Endothelial cell (in vitro differentiated cells): ENCODE results near the gene FGG. TPM values are rescaled to one million over a fixed set of nuclear protein-coding genes. Genes with fewer than 3 reads are reported as not detected.

Experiments used
- DNase-seq: peaks from one replicate; pipeline ENCODE4 v3.0.0; 2021; ENCODE audit warnings: low spot score
- H3K27ac Mint-ChIP-seq: one replicate; pipeline ENCODE4 v1.8.0; 2021; ENCODE audit warnings: mixed read lengths, inconsistent platforms; ENCODE audit not compliant: unreplicated experiment
- H3K27me3 Mint-ChIP-seq: one replicate; pipeline ENCODE4 v1.8.0; 2021; ENCODE audit warnings: mild to moderate bottlenecking, moderate library complexity, mixed read lengths, inconsistent platforms; ENCODE audit not compliant: unreplicated experiment
- H3K36me3 Mint-ChIP-seq: one replicate; pipeline ENCODE4 v1.8.0; 2021; ENCODE audit warnings: mild to moderate bottlenecking, low read depth, mixed read lengths, inconsistent platforms; ENCODE audit not compliant: unreplicated experiment
- H3K4me1 Mint-ChIP-seq: one replicate; pipeline ENCODE4 v1.8.0; 2021; ENCODE audit warnings: mild to moderate bottlenecking, mixed read lengths, inconsistent platforms; ENCODE audit not compliant: unreplicated experiment
- H3K4me3 Mint-ChIP-seq: one replicate; pipeline ENCODE4 v1.8.0; 2021; ENCODE audit warnings: mild to moderate bottlenecking, mixed read lengths, inconsistent platforms; ENCODE audit not compliant: unreplicated experiment
- H3K9me3 Mint-ChIP-seq: one replicate; pipeline ENCODE4 v1.8.0; 2021; ENCODE audit warnings: mixed read lengths, inconsistent platforms; ENCODE audit not compliant: unreplicated experiment
- total RNA-seq: library from RNA; stranded (reverse); fragmentation: NEBNext Ultra II Directional; extraction: Animal tissue kit (Norgen Biotek cat#: 25700); gene quantifications from one replicate; pipeline ENCODE4 v1.2.1, GENCODE V29; 2021; ENCODE audit not compliant: unreplicated experiment
- TF ChIP-seq, protein P1 (sequence below): fragments of 200-600 bp; sonication (generic); IDR thresholded peaks from one replicate; pipeline ENCODE4 v1.5.0; 2021; ENCODE audit warnings: antibody characterized with exemption; ENCODE audit not compliant: unreplicated experiment

Gene FGG
- total RNA-seq, 1 donor from 2014 or later = not detected

DNA sequence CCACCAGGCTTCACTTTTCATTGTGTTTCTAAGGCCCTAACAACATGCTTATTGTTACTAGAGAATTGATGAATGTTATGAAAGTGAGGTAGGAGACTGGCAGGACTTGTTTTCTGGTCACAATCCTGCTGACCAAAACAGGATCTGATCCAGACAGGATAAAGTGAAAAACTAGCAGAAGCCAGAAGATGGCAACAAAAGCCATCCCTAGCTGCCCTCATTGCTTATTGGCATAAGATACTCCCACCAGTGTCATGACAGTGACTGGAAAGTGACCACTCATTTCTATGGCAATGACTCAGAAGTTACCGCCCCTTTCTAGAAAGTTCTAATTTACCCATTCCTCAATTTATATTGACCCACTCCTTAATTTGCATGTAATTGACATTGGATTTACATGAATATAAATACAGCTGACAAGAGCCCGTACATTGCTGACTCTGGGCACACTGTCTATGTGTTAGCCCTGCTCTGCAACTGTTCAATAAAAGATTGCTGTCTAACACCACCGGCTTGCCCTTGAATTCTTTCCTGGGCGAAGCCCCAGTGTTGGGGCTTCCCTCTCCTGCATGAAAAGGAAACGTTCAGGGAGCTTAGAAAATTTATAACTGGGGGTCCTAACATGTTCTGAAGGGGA, 30.0 kb upstream of the FGG start:
- H3K4me1 Mint-ChIP-seq = no peaks in the 10 kb centered on the region
- TF ChIP-seq, protein P1, sequence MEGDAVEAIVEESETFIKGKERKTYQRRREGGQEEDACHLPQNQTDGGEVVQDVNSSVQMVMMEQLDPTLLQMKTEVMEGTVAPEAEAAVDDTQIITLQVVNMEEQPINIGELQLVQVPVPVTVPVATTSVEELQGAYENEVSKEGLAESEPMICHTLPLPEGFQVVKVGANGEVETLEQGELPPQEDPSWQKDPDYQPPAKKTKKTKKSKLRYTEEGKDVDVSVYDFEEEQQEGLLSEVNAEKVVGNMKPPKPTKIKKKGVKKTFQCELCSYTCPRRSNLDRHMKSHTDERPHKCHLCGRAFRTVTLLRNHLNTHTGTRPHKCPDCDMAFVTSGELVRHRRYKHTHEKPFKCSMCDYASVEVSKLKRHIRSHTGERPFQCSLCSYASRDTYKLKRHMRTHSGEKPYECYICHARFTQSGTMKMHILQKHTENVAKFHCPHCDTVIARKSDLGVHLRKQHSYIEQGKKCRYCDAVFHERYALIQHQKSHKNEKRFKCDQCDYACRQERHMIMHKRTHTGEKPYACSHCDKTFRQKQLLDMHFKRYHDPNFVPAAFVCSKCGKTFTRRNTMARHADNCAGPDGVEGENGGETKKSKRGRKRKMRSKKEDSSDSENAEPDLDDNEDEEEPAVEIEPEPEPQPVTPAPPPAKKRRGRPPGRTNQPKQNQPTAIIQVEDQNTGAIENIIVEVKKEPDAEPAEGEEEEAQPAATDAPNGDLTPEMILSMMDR = no peak
- no peaks in the 10 kb centered on the region for H3K36me3 Mint-ChIP-seq
- no peak overlapping the region for H3K4me3 Mint-ChIP-seq
- H3K27me3 Mint-ChIP-seq = peaks cover 1% of the 10 kb centered on the region
- H3K27ac Mint-ChIP-seq = no peak overlapping the region
- H3K9me3 Mint-ChIP-seq = no peaks in the 10 kb centered on the region
- no peak for DNase-seq

DNA sequence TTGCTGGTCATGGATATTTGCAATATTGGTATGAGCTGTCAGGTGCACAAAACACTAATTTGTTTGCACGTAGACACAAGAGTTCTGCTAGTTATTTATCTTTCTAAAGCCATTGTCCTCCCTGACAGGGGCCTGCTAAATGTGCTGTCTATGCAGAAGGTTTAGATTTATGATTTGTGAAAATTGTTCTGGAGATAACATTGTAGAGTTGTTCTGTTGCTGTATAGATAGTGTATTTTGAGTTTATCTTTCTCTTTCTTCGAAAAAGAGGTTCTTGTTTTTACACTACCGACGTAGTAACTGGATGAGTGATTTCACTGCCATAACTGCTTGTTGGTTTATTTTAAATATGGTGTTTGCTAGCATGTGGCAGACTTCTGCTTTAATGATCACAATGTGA, 28.5 kb upstream of the FGG start:
- H3K27ac Mint-ChIP-seq = no peak overlapping the region
- no peak for DNase-seq
- no peaks in the 10 kb centered on the region for H3K4me1 Mint-ChIP-seq
- H3K36me3 Mint-ChIP-seq = no peaks in the 10 kb centered on the region
- peaks cover 1% of the 10 kb centered on the region for H3K27me3 Mint-ChIP-seq
- no peaks in the 10 kb centered on the region for H3K9me3 Mint-ChIP-seq
- no peak overlapping the region for H3K4me3 Mint-ChIP-seq
- TF ChIP-seq, protein P1 = no peak

DNA sequence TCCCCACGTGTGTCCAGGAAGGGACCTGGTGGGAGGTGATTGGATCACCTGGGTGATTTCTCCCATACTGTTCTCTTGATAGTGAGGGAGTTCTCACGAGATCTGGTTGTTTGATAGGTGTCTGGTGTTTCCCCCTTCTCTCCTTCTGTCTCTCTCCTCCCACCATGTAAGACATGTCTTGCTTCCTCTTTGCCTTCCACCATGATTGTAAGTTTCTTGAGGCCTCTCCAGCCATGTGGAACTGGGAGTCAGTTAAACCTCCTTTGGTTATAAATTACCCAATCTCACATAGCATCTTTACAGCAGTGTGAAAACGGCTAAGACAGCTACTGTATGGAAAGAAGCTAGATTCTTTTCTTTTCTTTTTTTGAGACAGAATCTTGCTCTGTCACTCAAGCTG, 21.6 kb upstream of the FGG start:
- Mint-ChIP-seq H3K36me3 (no peaks in the 10 kb centered on the region), H3K27me3 (peaks cover 1% of the 10 kb centered on the region), H3K4me3 (no peak overlapping the region), H3K4me1 (no peaks in the 10 kb centered on the region), H3K27ac (no peak overlapping the region), H3K9me3 (no peaks in the 10 kb centered on the region)
- TF ChIP-seq, protein P1 = no peak
- DNase-seq = no peak

DNA sequence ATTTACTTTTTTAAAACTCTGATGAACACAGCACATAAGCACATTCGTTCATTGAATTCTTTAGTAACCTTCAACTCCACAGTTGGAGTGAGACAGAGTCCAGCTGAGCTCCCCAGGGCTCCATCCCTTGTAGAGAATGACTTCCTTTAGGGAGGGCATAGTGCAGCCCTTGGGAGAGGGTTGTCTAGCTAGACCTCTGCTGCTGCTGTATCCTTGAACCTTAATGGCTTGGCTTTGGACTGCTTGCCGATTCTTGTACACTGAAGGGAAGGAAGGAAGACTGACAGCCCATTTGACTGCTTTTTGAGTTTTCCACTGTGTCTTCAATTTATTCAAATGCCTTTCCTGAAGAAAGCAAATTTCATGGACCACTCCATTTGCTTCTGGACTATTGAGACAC, 19.4 kb upstream of the FGG start:
- Mint-ChIP-seq H3K4me1 (no peaks in the 10 kb centered on the region), H3K9me3 (no peaks in the 10 kb centered on the region), H3K36me3 (no peaks in the 10 kb centered on the region), H3K4me3 (no peak overlapping the region), H3K27ac (no peak overlapping the region), H3K27me3 (no peaks in the 10 kb centered on the region)
- TF ChIP-seq, protein P1 = no peak
- no peak for DNase-seq

DNA sequence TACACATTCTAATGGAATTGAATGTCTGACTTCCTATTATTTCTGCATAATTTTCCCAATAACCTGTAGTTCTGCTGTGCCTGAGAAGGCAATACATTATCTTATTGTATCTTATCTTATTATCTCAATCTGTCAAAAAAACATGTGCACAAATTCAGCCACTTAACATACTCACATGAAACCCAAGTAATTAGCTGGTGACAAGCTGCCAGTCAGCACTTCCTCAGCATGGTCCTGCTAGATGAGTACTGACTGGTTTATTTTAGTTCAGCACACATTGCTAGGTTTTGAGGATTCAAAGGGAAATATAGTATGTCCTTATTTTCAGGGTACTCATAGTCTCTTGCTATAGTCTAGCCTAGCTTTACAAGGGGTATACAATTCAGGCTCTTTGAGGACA, 17.9 kb upstream of the FGG start:
- no peak for DNase-seq
- Mint-ChIP-seq H3K9me3 (no peaks in the 10 kb centered on the region), H3K4me1 (no peaks in the 10 kb centered on the region), H3K36me3 (no peaks in the 10 kb centered on the region), H3K4me3 (no peak overlapping the region), H3K27ac (no peak overlapping the region), H3K27me3 (no peaks in the 10 kb centered on the region)
- TF ChIP-seq, protein P1 = no peak
